Measurements from ENCODE around the gene MPHOSPH10.

MPHOSPH10 gene

GRCh38 chr2:71126957-71127356 is 3.5 kb upstream of the MPHOSPH10 start:
- TF ChIP-seq POLR2AphosphoS5 (IDR thresholded peaks at IDR 0.05; ENCODE audit: low read depth, low read length): no peak
- TF ChIP-seq, protein P1, sequence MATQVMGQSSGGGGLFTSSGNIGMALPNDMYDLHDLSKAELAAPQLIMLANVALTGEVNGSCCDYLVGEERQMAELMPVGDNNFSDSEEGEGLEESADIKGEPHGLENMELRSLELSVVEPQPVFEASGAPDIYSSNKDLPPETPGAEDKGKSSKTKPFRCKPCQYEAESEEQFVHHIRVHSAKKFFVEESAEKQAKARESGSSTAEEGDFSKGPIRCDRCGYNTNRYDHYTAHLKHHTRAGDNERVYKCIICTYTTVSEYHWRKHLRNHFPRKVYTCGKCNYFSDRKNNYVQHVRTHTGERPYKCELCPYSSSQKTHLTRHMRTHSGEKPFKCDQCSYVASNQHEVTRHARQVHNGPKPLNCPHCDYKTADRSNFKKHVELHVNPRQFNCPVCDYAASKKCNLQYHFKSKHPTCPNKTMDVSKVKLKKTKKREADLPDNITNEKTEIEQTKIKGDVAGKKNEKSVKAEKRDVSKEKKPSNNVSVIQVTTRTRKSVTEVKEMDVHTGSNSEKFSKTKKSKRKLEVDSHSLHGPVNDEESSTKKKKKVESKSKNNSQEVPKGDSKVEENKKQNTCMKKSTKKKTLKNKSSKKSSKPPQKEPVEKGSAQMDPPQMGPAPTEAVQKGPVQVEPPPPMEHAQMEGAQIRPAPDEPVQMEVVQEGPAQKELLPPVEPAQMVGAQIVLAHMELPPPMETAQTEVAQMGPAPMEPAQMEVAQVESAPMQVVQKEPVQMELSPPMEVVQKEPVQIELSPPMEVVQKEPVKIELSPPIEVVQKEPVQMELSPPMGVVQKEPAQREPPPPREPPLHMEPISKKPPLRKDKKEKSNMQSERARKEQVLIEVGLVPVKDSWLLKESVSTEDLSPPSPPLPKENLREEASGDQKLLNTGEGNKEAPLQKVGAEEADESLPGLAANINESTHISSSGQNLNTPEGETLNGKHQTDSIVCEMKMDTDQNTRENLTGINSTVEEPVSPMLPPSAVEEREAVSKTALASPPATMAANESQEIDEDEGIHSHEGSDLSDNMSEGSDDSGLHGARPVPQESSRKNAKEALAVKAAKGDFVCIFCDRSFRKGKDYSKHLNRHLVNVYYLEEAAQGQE (IDR thresholded peaks at IDR 0.05; ENCODE audit: insufficient read depth in 1 of 2, low read depth in 2 of 2, low read length in 2 of 2): no peak
- TF ChIP-seq TAF1 (IDR thresholded peaks at IDR 0.05; ENCODE audit: borderline replicate concordance, insufficient read depth, low read length): no peak
- no peak for TF ChIP-seq FOXP2 (optimal IDR thresholded peaks at IDR 0.05; ENCODE audit: borderline replicate concordance, extremely low read depth, extremely low read length, insufficient read depth)
- no peak for TF ChIP-seq SIN3A (IDR thresholded peaks at IDR 0.05; ENCODE audit: borderline replicate concordance, insufficient read depth, low read length)

DNA sequence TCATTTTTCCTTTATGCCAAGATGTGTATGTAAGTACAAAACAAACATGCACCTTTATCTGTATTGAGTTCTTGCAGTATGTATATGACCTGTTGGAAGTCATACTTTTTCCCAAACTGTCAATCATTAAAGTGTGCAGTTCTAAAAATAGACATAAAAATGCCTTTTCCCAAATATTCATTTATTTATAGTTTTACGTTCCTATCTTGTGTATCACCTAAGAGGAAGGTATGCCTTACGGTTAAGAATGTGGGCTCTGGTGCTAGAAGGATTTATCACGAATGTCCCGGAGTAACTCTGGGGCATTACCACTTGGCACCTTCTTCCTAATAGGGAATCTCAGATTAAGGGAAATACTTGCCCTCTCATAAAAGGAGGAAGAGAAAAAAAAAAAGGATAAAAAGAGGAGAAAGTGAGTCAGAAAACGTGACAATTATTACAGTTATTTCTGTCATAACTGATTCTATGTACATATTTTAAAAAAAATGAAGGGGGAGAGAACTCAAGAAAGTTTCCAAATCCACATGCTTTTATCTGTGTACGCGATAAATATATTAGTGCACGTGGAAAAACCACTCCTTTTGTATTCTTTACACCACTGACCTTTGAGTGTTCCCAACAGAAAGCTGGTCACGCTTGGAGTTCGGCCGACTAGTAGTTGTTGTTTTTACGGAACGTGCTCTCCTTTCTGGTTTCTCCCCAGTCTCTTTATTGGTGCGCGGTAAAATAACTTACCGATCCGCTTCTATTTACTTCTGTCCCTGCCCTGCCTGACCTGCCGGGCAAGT is 1.1 kb upstream of the MPHOSPH10 start:
- no peak for TF ChIP-seq POLR2AphosphoS5 (IDR thresholded peaks at IDR 0.05; ENCODE audit: low read depth, low read length)
- TF ChIP-seq SIN3A (IDR thresholded peaks at IDR 0.05; ENCODE audit: borderline replicate concordance, insufficient read depth, low read length): no peak
- TF ChIP-seq, protein P1 (IDR thresholded peaks at IDR 0.05; ENCODE audit: insufficient read depth in 1 of 2, low read depth in 2 of 2, low read length in 2 of 2): no peak

GRCh38 chr2:71129902-71130151 is 607 bp upstream of the MPHOSPH10 start:
- TF ChIP-seq FOXP2 (optimal IDR thresholded peaks at IDR 0.05; ENCODE audit: borderline replicate concordance, extremely low read depth, extremely low read length, insufficient read depth) (peak; percentile 72), SIN3A (IDR thresholded peaks at IDR 0.05; ENCODE audit: borderline replicate concordance, insufficient read depth, low read length) (no peak)

- TF ChIP-seq, protein P1 (IDR thresholded peaks at IDR 0.05; ENCODE audit: insufficient read depth in 1 of 2, low read depth in 2 of 2, low read length in 2 of 2): no peak
- TF ChIP-seq FOXP2 (optimal IDR thresholded peaks at IDR 0.05; ENCODE audit: borderline replicate concordance, extremely low read depth, extremely low read length, insufficient read depth) (no peak), TAF1 (IDR thresholded peaks at IDR 0.05; ENCODE audit: borderline replicate concordance, insufficient read depth, low read length) (no peak), SIN3A (IDR thresholded peaks at IDR 0.05; ENCODE audit: borderline replicate concordance, insufficient read depth, low read length) (0 out of 2 replicates have a peak, but pooled peaks have one; percentile 16), POLR2AphosphoS5 (IDR thresholded peaks at IDR 0.05; ENCODE audit: low read depth, low read length) (no peak)
Observed at GRCh38 chr2:71130905-71131244, 441 bp downstream of the MPHOSPH10 start.

DNA sequence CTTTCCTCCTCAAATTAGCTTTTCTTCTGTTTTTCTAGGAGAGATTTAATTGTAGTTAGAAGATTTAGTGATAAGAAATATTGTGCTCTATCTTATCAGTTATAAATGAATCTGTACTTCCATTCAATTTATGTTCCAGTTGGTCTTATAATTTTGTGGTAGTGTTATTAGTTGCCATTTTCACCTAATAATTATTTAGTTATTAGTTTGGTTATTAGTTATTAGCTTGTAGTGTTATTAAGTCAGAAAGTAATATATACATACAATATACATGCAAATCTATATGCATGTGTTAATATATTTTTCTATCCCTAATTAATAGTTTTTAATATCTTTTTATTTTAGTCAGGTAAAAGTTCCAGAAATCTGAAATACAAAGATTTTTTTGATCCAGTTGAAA is 3.2 kb downstream of the MPHOSPH10 start:
- TF ChIP-seq, protein P1 (IDR thresholded peaks at IDR 0.05; ENCODE audit: insufficient read depth in 1 of 2, low read depth in 2 of 2, low read length in 2 of 2): no peak
- TF ChIP-seq SIN3A (IDR thresholded peaks at IDR 0.05; ENCODE audit: borderline replicate concordance, insufficient read depth, low read length) (no peak), TAF1 (IDR thresholded peaks at IDR 0.05; ENCODE audit: borderline replicate concordance, insufficient read depth, low read length) (no peak), FOXP2 (optimal IDR thresholded peaks at IDR 0.05; ENCODE audit: borderline replicate concordance, extremely low read depth, extremely low read length, insufficient read depth) (no peak), POLR2AphosphoS5 (IDR thresholded peaks at IDR 0.05; ENCODE audit: low read depth, low read length) (no peak)
